NCI-H2107 treated with DMSO at 0.1 percent for 48 hours (cell line): Measurements from ENCODE around the gene WEE1.
"Not testable (repeated sequence)": the region's sequence is repeated elsewhere in the genome, so short reads cannot be mapped to it uniquely, and the experiment has no call there.

ENCODE experiments used
- DNase-seq: peaks from one replicate; lab custom pipeline; 2025; ENCODE audit not compliant: unreplicated experiment; lab: John Stamatoyannopoulos, UW

Gene WEE1

GRCh38 chr11:9619004-9619403 lies 45.5 kb downstream of the WEE1 start:
- DNase-seq = no peak

DNA sequence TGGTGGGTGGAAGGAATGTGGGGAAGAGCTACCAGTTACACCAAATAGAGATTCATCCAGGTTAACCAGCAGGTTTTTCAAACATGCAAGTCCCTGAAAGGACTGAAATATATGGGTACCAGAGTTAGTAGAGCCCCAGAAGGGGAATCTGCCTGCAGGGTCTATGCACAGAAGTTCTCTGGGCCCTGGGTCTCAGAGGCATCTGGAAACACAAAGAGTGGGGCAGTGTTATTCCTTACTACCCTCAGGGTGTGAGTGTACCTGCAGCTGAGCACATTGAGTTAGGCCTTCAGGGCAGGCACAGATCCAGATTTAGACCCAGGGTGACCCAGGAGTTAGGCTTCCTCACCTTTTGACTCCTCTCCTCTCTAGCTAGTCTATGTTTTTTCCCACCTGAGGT lies 46.5 kb downstream of the WEE1 start:
- no peak for DNase-seq

- not testable (repeated sequence) for DNase-seq
Measured at GRCh38 chr11:9622353-9622752, 48.9 kb downstream of the WEE1 start.

DNA sequence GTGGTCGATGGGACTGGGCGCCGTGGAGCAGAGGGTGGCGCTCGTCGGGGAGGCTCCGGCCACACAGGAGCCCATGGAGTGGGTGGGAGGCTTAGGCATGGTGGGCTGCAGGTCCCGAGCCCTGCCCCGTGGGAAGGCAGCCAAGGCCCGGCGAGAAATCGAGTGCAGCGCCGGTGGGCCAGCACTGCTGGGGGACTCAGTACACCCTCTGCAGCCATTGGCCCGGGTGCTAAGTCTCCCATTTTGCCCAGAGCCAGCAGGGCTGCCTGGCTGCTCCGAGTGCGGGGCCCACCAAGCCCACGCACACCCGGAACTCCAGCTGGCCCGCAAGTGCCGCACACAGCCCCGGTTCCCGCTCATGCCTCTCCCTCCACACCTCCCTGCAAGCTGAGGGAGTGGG lies 49.6 kb downstream of the WEE1 start:
- DNase-seq = not testable (repeated sequence)

GRCh38 chr11:9624448-9624847 lies 51.0 kb downstream of the WEE1 start:
- no peak for DNase-seq

DNA sequence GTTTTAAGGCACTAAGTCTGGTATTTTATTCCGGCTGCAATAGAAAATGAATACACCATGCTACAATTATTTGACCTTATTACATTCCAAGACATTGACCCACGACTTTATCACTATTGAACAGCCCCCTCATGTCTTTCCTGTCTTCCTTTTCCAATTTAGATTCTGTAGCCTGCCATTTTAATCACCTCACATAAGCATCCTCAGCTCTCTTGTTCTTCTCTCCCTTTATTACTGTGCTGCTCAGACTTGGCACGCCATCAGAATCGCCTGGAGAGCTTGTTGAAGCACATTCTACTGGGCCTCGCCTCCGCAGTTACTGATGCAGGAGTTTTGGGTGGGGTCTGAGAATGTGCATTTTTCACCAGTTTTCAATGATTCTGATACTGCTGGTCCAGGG lies 51.7 kb downstream of the WEE1 start:
- no peak for DNase-seq

- DNase-seq = no peak
Measured at GRCh38 chr11:9625728-9626127, 52.3 kb downstream of the WEE1 start.

- DNase-seq = no peak
Measured at GRCh38 chr11:9626496-9627394, 53.3 kb downstream of the WEE1 start.

DNA sequence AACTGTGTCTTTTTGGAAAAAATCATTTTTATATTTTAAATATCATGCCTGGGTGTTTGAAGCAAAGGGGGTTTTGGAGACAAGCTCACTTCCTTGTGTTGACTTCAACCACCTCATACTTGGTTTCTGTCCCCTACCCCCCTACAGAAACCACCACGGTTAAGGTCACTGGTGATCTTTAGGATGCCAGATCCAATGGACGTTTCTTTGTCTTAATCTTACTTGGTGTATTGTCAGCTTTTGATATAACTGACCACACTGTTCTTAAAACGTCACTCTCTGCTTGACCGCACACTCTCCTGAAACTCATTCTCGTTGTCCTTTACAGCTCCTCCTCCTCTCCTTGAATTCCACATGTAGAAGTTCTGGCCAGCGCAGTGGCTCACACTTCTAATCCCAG lies 55.6 kb downstream of the WEE1 start:
- no peak for DNase-seq

- no peak for DNase-seq
Measured at GRCh38 chr11:9633679-9634078, 60.2 kb downstream of the WEE1 start.

GRCh38 chr11:9636691-9637090 lies 63.2 kb downstream of the WEE1 start:
- no peak for DNase-seq

- DNase-seq = no peak
Measured at GRCh38 chr11:9639099-9639498, 65.6 kb downstream of the WEE1 start.
